Neural cell (in vitro differentiated cells): ENCODE data around the gene CAPN8. TPM values are rescaled to one million over a fixed set of nuclear protein-coding genes. Genes with fewer than 3 reads are reported as not detected.

Source experiments
- H2AFZ ChIP-seq: fragments of 200-600, 300-800 bp; sonication (generic), shearing (Covaris generic); 2 replicates; pipeline ENCODE4 v1.6.0; 2014; ENCODE audit warnings: low read depth, mild to moderate bottlenecking, antibody characterized with exemption, low read length, moderate library complexity
- H3F3A ChIP-seq: fragments of 200-600 bp; shearing (Covaris generic); 2 replicates; pipeline ENCODE4 v1.6.1; 2016; ENCODE audit warnings: mild to moderate bottlenecking, moderate library complexity, mixed read lengths, antibody characterized with exemption, low read length; ENCODE audit not compliant: insufficient read depth, poor library complexity, severe bottlenecking
- H3K27ac ChIP-seq: fragments of 200-600, 300-800 bp; sonication (generic), shearing (Covaris generic); 2 replicates; pipeline ENCODE4 v1.5.1; 2014; ENCODE audit warnings: mild to moderate bottlenecking, low read length, moderate library complexity
- H3K27me3 ChIP-seq: fragments of 300-800, 200-600 bp; sonication (generic), shearing (Covaris generic); 2 replicates; pipeline ENCODE4 v1.6.0; 2014; ENCODE audit warnings: mild to moderate bottlenecking, low read depth, low read length, moderate library complexity; ENCODE audit not compliant: insufficient read depth
- H3K36me3 ChIP-seq: fragments of 300-800, 200-600 bp; sonication (generic), shearing (Covaris generic); 2 replicates; pipeline ENCODE4 v1.5.1; 2014; ENCODE audit warnings: mild to moderate bottlenecking, antibody characterized with exemption, low read length, moderate library complexity; ENCODE audit not compliant: insufficient read depth
- H3K4me2 ChIP-seq: fragments of 300-800, 200-600 bp; sonication (generic), shearing (Covaris generic); 2 replicates; pipeline ENCODE4 v1.6.0; 2014; ENCODE audit warnings: mild to moderate bottlenecking, low read length
- H3K4me3 ChIP-seq: fragments of 300-800, 200-600 bp; sonication (generic), shearing (Covaris generic); 2 replicates; pipeline ENCODE4 v1.5.1; 2014; ENCODE audit warnings: mild to moderate bottlenecking, low read length, moderate library complexity
- H3K79me2 ChIP-seq: fragments of 200-600 bp; shearing (Covaris generic); replicated peaks from 2 replicates; pipeline ENCODE4 v1.6.0; 2014; ENCODE audit warnings: mild to moderate bottlenecking, low read length, moderate library complexity; ENCODE audit not compliant: insufficient read depth
- H3K9ac ChIP-seq: fragments of 300-800, 200-600 bp; sonication (generic), shearing (Covaris generic); 2 replicates; pipeline ENCODE4 v1.6.1; 2016; ENCODE audit warnings: mild to moderate bottlenecking, low read length, mixed read lengths
- H3K9me2 ChIP-seq: fragments of 200-600 bp; shearing (Covaris generic); 2 replicates; pipeline ENCODE4 v1.6.1; 2016; ENCODE audit warnings: mild to moderate bottlenecking, low read length, mixed read lengths; ENCODE audit not compliant: insufficient read depth
- H3K9me3 ChIP-seq: fragments of 200-600, 300-800 bp; sonication (generic), shearing (Covaris generic); 2 replicates; pipeline ENCODE4 v1.6.1; 2016; ENCODE audit warnings: mild to moderate bottlenecking, mixed run types, low read length, moderate library complexity, mixed read lengths
- H4K20me1 ChIP-seq: fragments of 200-600 bp; shearing (Covaris generic); 2 replicates; pipeline ENCODE4 v1.6.1; 2016; ENCODE audit warnings: mild to moderate bottlenecking, mixed run types; ENCODE audit not compliant: insufficient read depth
- EP300 ChIP-seq: fragments of 450-650 bp; conservative IDR thresholded peaks from 2 replicates; pipeline ENCODE4 v1.6.1; 2014; ENCODE audit warnings: antibody characterized with exemption, mild to moderate bottlenecking, moderate library complexity; ENCODE audit not compliant: poor library complexity, severe bottlenecking
- EZH2 ChIP-seq: fragments of 200-600, 300-800 bp; shearing (Covaris generic), sonication (generic); IDR thresholded peaks from 2 replicates; pipeline ENCODE4 v1.6.1; 2014; ENCODE audit warnings: antibody characterized with exemption, low read length, borderline replicate concordance, mild to moderate bottlenecking; ENCODE audit not compliant: insufficient read depth, poor library complexity, severe bottlenecking
- MXI1 ChIP-seq: fragments of 450-650 bp; conservative IDR thresholded peaks from 2 replicates; pipeline ENCODE4 v1.6.1; 2014; ENCODE audit warnings: antibody characterized with exemption, mild to moderate bottlenecking; ENCODE audit not compliant: poor library complexity, severe bottlenecking
- POLR2AphosphoS5 ChIP-seq: IDR thresholded peaks from 2 replicates; pipeline ENCODE4 v1.6.1; 2012
- RAD21 ChIP-seq: fragments of 450-650 bp; conservative IDR thresholded peaks from 2 replicates; pipeline ENCODE4 v1.6.1; 2014; ENCODE audit warnings: antibody characterized with exemption, mild to moderate bottlenecking, moderate library complexity
- SMC3 ChIP-seq: fragments of 450-650 bp; conservative IDR thresholded peaks from 2 replicates; pipeline ENCODE4 v1.6.1; 2014; ENCODE audit warnings: antibody characterized with exemption, mild to moderate bottlenecking, moderate library complexity; ENCODE audit not compliant: poor library complexity
- TAF1 ChIP-seq: IDR thresholded peaks from 2 replicates; pipeline ENCODE4 v1.6.1; 2012; ENCODE audit warnings: low read depth
- polyA plus RNA-seq: library from polyadenylated mRNA; depleted of rRNA; stranded (reverse); fragments of >200 nt; gene quantifications from 2 replicates; pipeline ENCODE4 v1.2.3, GENCODE V29; 2014
- TF ChIP-seq, protein P1 (sequence below): IDR thresholded peaks from 2 replicates; pipeline ENCODE4 v1.6.1; 2012; ENCODE audit warnings: borderline replicate concordance
- TF ChIP-seq, protein P2 (sequence below): fragments of 450-650 bp; IDR thresholded peaks from 2 replicates; pipeline ENCODE4 v1.5.1; 2014; ENCODE audit warnings: antibody characterized with exemption, mild to moderate bottlenecking, moderate library complexity; ENCODE audit not compliant: poor library complexity, severe bottlenecking

The CAPN8 gene
- polyA plus RNA-seq, 1 donor from 2014 or later, result not detected

DNA sequence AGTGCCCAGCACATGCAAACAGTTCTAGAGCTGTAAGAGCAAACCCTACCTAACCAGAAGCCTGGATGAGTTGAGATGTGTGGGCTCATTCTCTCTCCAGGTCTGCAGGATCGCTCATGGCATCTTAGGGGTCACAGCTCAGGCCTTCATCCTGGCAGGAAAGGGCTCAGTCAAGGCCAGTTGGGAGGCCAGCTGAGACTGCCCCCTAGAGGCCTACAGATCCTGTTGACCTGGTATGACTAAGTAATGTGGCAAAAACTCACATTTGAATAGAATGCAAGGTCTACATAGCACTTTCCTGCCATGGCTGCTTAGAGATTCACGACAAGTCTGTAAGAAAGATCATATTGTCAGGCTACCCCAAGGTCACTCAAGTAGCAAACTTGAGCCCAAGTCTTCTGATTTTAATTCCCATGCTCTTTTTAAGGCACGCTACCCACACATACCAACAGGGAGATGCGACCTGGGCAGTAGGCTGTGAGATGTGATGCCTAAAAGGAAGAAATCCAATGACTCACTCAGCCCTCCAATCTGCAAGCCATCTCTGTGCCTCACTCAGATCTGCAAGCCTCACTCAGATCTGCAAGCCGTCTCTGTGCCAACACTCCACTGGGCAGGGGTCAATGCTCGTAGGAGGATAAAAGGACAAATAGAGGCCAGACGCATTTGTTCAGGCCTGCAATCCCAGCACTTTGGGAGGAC lies 5.1 kb upstream of the CAPN8 start:
- H3K9me2 ChIP-seq, result no peaks in the 10 kb centered on the region

DNA sequence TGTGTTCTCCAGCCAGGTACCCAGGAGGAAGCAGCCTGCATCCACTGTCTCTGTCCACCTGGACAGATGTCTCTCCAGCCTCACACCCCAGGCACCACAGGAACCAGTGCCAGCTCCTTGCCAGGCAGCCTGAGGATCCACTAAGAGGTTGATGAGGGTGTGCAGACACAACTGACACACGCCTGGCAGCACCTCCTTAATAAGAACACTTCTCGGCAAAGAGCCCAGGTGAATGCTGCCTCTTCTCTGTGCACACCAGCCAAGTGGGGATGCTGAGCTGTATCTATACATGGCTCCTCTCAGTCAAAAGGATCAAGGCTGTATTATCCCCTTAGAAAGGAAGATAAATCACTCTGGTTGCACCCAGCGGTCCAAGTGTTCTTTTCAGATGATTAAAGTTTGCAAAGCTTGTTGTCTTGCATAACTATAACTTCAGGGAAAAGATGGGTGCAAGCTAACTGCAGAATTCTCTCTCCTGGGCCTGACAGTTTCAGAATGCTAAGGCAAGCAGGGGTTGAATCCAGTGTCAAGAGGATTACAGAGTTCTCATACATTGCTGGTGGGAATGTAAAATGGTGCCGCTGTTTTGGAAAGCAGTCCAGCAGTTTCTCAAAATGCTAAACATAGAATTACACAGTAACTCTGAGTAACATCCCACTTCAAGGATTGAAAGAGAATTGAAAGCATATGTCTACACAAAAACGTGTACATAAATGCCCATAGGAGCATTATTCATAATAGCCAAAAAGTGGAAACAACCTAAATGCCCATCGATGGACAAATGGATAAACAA lies 3.7 kb upstream of the CAPN8 start:
- Histone ChIP-seq H4K20me1 (no peaks in the 10 kb centered on the region), H3K4me3 (no peak overlapping the region), H3K4me2 (no peak overlapping the region), H3F3A (no peaks in the 10 kb centered on the region), H3K9me2 (no peaks in the 10 kb centered on the region), H3K36me3 (no peaks in the 10 kb centered on the region), H3K9ac (no peak overlapping the region), H3K9me3 (no peaks in the 10 kb centered on the region), H3K27ac (no peak overlapping the region), H3K79me2 (no peaks in the 10 kb centered on the region), H2AFZ (no peak overlapping the region), H3K27me3 (no peaks in the 10 kb centered on the region)
- no peak for TF ChIP-seq RAD21
- TF ChIP-seq, protein P1, sequence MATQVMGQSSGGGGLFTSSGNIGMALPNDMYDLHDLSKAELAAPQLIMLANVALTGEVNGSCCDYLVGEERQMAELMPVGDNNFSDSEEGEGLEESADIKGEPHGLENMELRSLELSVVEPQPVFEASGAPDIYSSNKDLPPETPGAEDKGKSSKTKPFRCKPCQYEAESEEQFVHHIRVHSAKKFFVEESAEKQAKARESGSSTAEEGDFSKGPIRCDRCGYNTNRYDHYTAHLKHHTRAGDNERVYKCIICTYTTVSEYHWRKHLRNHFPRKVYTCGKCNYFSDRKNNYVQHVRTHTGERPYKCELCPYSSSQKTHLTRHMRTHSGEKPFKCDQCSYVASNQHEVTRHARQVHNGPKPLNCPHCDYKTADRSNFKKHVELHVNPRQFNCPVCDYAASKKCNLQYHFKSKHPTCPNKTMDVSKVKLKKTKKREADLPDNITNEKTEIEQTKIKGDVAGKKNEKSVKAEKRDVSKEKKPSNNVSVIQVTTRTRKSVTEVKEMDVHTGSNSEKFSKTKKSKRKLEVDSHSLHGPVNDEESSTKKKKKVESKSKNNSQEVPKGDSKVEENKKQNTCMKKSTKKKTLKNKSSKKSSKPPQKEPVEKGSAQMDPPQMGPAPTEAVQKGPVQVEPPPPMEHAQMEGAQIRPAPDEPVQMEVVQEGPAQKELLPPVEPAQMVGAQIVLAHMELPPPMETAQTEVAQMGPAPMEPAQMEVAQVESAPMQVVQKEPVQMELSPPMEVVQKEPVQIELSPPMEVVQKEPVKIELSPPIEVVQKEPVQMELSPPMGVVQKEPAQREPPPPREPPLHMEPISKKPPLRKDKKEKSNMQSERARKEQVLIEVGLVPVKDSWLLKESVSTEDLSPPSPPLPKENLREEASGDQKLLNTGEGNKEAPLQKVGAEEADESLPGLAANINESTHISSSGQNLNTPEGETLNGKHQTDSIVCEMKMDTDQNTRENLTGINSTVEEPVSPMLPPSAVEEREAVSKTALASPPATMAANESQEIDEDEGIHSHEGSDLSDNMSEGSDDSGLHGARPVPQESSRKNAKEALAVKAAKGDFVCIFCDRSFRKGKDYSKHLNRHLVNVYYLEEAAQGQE, result no peak
- TF ChIP-seq TAF1, result no peak
- TF ChIP-seq, protein P2, sequence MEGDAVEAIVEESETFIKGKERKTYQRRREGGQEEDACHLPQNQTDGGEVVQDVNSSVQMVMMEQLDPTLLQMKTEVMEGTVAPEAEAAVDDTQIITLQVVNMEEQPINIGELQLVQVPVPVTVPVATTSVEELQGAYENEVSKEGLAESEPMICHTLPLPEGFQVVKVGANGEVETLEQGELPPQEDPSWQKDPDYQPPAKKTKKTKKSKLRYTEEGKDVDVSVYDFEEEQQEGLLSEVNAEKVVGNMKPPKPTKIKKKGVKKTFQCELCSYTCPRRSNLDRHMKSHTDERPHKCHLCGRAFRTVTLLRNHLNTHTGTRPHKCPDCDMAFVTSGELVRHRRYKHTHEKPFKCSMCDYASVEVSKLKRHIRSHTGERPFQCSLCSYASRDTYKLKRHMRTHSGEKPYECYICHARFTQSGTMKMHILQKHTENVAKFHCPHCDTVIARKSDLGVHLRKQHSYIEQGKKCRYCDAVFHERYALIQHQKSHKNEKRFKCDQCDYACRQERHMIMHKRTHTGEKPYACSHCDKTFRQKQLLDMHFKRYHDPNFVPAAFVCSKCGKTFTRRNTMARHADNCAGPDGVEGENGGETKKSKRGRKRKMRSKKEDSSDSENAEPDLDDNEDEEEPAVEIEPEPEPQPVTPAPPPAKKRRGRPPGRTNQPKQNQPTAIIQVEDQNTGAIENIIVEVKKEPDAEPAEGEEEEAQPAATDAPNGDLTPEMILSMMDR, result no peak
- TF ChIP-seq POLR2AphosphoS5, result no peak
- no peak for TF ChIP-seq MXI1
- no peak for TF ChIP-seq SMC3
- no peak for TF ChIP-seq EZH2
- no peak for TF ChIP-seq EP300

More for the DNA sequence above, 5.1 kb upstream of the CAPN8 start:
- H3K27ac ChIP-seq, result no peak overlapping the region
- no peaks in the 10 kb centered on the region for H3F3A ChIP-seq
- H3K4me3 ChIP-seq, result no peak overlapping the region
- H3K9ac ChIP-seq, result no peak overlapping the region
- no peaks in the 10 kb centered on the region for H3K79me2 ChIP-seq
- no peak for TF ChIP-seq EZH2
- TF ChIP-seq MXI1, result no peak
- H3K36me3 ChIP-seq, result no peaks in the 10 kb centered on the region
- H3K4me2 ChIP-seq, result no peak overlapping the region
- no peaks in the 10 kb centered on the region for H3K9me3 ChIP-seq
- no peak overlapping the region for H2AFZ ChIP-seq
- H4K20me1 ChIP-seq, result no peaks in the 10 kb centered on the region
- no peaks in the 10 kb centered on the region for H3K27me3 ChIP-seq
